SU-DHL-6 (cell line): ENCODE data around the gene THAP12.

Source experiments
- H2AFZ ChIP-seq: fragments of 200-600 bp; sonication (generic); 2 replicates; pipeline ENCODE4 v1.6.1; 2014; ENCODE audit warnings: low read depth, mild to moderate bottlenecking, moderate library complexity, mixed read lengths, antibody characterized with exemption, low read length; ENCODE audit not compliant: severe bottlenecking
- H3F3A ChIP-seq: fragments of 200-600 bp; shearing (Covaris generic); 2 replicates; pipeline ENCODE4 v1.6.0; 2016; ENCODE audit warnings: antibody characterized with exemption, mild to moderate bottlenecking; ENCODE audit not compliant: insufficient read depth
- H3K27ac ChIP-seq: fragments of 200-600 bp; sonication (generic); 2 replicates; pipeline ENCODE4 v1.5.1; 2016; ENCODE audit warnings: low read depth, mild to moderate bottlenecking, low read length, moderate library complexity, mixed read lengths
- H3K27me3 ChIP-seq: fragments of 200-600 bp; sonication (generic), shearing (Covaris generic); 2 replicates; pipeline ENCODE4 v1.6.0; 2014; ENCODE audit warnings: mild to moderate bottlenecking, low read length
- H3K36me3 ChIP-seq: fragments of 200-600 bp; sonication (generic); 2 replicates; pipeline ENCODE4 v1.6.1; 2014; ENCODE audit warnings: mild to moderate bottlenecking, low read length, mixed read lengths
- H3K4me2 ChIP-seq: fragments of 300-600, 200-600 bp; shearing (Covaris generic), sonication (generic); 2 replicates; pipeline ENCODE4 v1.6.0; 2014; ENCODE audit warnings: low read length, low read depth, mild to moderate bottlenecking; ENCODE audit not compliant: poor library complexity, severe bottlenecking
- H3K4me3 ChIP-seq: fragments of 200-600 bp; sonication (generic); 2 replicates; pipeline ENCODE4 v1.5.1; 2014; ENCODE audit warnings: antibody characterized with exemption, low read length, mild to moderate bottlenecking, mixed read lengths; ENCODE audit not compliant: insufficient read depth, poor library complexity, severe bottlenecking
- H3K79me2 ChIP-seq: fragments of 200-600 bp; sonication (generic); 2 replicates; pipeline ENCODE4 v1.6.1; 2014; ENCODE audit warnings: mild to moderate bottlenecking, low read length, moderate library complexity; ENCODE audit not compliant: insufficient read depth
- H3K9ac ChIP-seq: fragments of 200-600 bp; sonication (generic); 2 replicates; pipeline ENCODE4 v1.7.0; 2014; ENCODE audit warnings: mild to moderate bottlenecking, low read length
- H3K9me2 ChIP-seq: fragments of 200-600 bp; sonication (generic); replicated peaks from 2 replicates; pipeline ENCODE4 v1.6.1; 2014; ENCODE audit warnings: low read length; ENCODE audit not compliant: insufficient read depth
- H3K9me3 ChIP-seq: fragments of 200-600 bp; sonication (generic); 2 replicates; pipeline ENCODE4 v1.6.1; 2014; ENCODE audit warnings: low read length, mixed read lengths; ENCODE audit not compliant: insufficient read depth
- H4K20me1 ChIP-seq: fragments of 200-600 bp; sonication (generic); 2 replicates; pipeline ENCODE4 v1.6.1; 2014; ENCODE audit warnings: low read depth, mild to moderate bottlenecking, antibody characterized with exemption, low read length, moderate library complexity, mixed read lengths
- CTCF ChIP-seq: fragments of 200-600 bp; sonication (generic); IDR thresholded peaks from one replicate; pipeline ENCODE4 v1.5.1; 2017; ENCODE audit warnings: antibody characterized with exemption, mild to moderate bottlenecking, low read length, moderate library complexity; ENCODE audit not compliant: insufficient read depth, poor library complexity, severe bottlenecking
- EZH2phosphoT487 ChIP-seq: fragments of 200-600 bp; sonication (generic), shearing (Covaris generic); conservative IDR thresholded peaks from 2 replicates; pipeline ENCODE4 v1.6.1; 2018; ENCODE audit warnings: mild to moderate bottlenecking, antibody characterized with exemption, low read length, moderate library complexity, mixed read lengths

The THAP12 gene

GRCh38 chr11:76318744-76319384, 62.1 kb downstream of the THAP12 start:
- Histone ChIP-seq H3K27me3 (no peaks in the 10 kb centered on the region), H3K27ac (no peak overlapping the region), H3K4me2 (no peak overlapping the region), H3K9me3 (no peaks in the 10 kb centered on the region), H4K20me1 (no peaks in the 10 kb centered on the region), H3K79me2 (no peaks in the 10 kb centered on the region), H3K4me3 (no peak overlapping the region), H3K9me2 (no peaks in the 10 kb centered on the region), H3K36me3 (no peaks in the 10 kb centered on the region), H3F3A (no peaks in the 10 kb centered on the region), H2AFZ (no peak overlapping the region), H3K9ac (no peak overlapping the region)
- TF ChIP-seq CTCF (peak; percentile 80), EZH2phosphoT487 (no peak)

GRCh38 chr11:76317296-76317695, 63.6 kb downstream of the THAP12 start:
- Histone ChIP-seq H2AFZ (no peak overlapping the region), H3K9ac (no peak overlapping the region), H3K36me3 (no peaks in the 10 kb centered on the region), H3F3A (no peaks in the 10 kb centered on the region), H4K20me1 (no peaks in the 10 kb centered on the region), H3K4me3 (no peak overlapping the region), H3K79me2 (no peaks in the 10 kb centered on the region), H3K4me2 (no peak overlapping the region), H3K9me3 (no peaks in the 10 kb centered on the region), H3K9me2 (no peaks in the 10 kb centered on the region), H3K27ac (no peak overlapping the region), H3K27me3 (no peaks in the 10 kb centered on the region)
- TF ChIP-seq CTCF (no peak), EZH2phosphoT487 (no peak)

GRCh38 chr11:76316726-76317125, 64.2 kb downstream of the THAP12 start:
- Histone ChIP-seq H3K9ac (no peak overlapping the region), H3K79me2 (no peaks in the 10 kb centered on the region), H4K20me1 (no peaks in the 10 kb centered on the region), H2AFZ (no peak overlapping the region), H3K9me3 (no peaks in the 10 kb centered on the region), H3K27ac (no peak overlapping the region), H3K4me2 (no peak overlapping the region), H3K36me3 (no peaks in the 10 kb centered on the region), H3K9me2 (no peaks in the 10 kb centered on the region), H3F3A (no peaks in the 10 kb centered on the region), H3K4me3 (no peak overlapping the region), H3K27me3 (no peaks in the 10 kb centered on the region)
- TF ChIP-seq EZH2phosphoT487 (no peak), CTCF (no peak)
